ENCODE measurements around the gene RCE1. TPM values are rescaled to one million over a fixed set of nuclear protein-coding genes. Genes with fewer than 3 reads are reported as not detected.
"Not testable (repeated sequence)": the region's sequence is repeated elsewhere in the genome, so short reads cannot be mapped to it uniquely, and the experiment has no call there.

Gene RCE1
- total RNA-seq, 1 donor, result 10.7 TPM

- no peak for DNase-seq (ENCODE audit: low read depth)
- TF ChIP-seq CTCF (IDR thresholded peaks at IDR 0.05; ENCODE audit: insufficient read depth, low read length), result no peak
- no peak overlapping the region for H3K4me3 ChIP-seq (ENCODE audit: low read depth, low read length)
These were observed 24.8 kb upstream of the RCE1 start for GRCh38 chr11:66818231-66818955.

- DNase-seq (ENCODE audit: low read depth), result no peak
- TF ChIP-seq CTCF (IDR thresholded peaks at IDR 0.05; ENCODE audit: insufficient read depth, low read length), result no peak
- H3K4me3 ChIP-seq (ENCODE audit: low read depth, low read length), result no peak overlapping the region
These were observed 22.9 kb upstream of the RCE1 start for GRCh38 chr11:66820381-66820780.

GRCh38 chr11:66820901-66821300 lies 22.3 kb upstream of the RCE1 start:
- H3K4me3 ChIP-seq (ENCODE audit: low read depth, low read length), result no peak overlapping the region
- DNase-seq (ENCODE audit: low read depth), result no peak
- TF ChIP-seq CTCF (IDR thresholded peaks at IDR 0.05; ENCODE audit: insufficient read depth, low read length), result no peak

GRCh38 chr11:66823700-66824099 lies 19.5 kb upstream of the RCE1 start:
- DNase-seq (ENCODE audit: low read depth), result no peak
- H3K4me3 ChIP-seq (ENCODE audit: low read depth, low read length), result no peak overlapping the region
- TF ChIP-seq CTCF (IDR thresholded peaks at IDR 0.05; ENCODE audit: insufficient read depth, low read length), result no peak

- DNase-seq (ENCODE audit: low read depth); H3K4me3 ChIP-seq (ENCODE audit: low read depth, low read length): not testable (repeated sequence)
These were observed 18.7 kb upstream of the RCE1 start for GRCh38 chr11:66824573-66824972.

- H3K4me3 ChIP-seq (ENCODE audit: low read depth, low read length), result no peak overlapping the region
- no peak for DNase-seq (ENCODE audit: low read depth)
- no peak for TF ChIP-seq CTCF (IDR thresholded peaks at IDR 0.05; ENCODE audit: insufficient read depth, low read length)
These were observed 8.7 kb upstream of the RCE1 start for GRCh38 chr11:66834539-66834845.

- H3K4me3 ChIP-seq (ENCODE audit: low read depth, low read length), result no peak overlapping the region
- no peak for TF ChIP-seq CTCF (IDR thresholded peaks at IDR 0.05; ENCODE audit: insufficient read depth, low read length)
- no peak for DNase-seq (ENCODE audit: low read depth)
These were observed 8.3 kb upstream of the RCE1 start for GRCh38 chr11:66834943-66835342.
